Globus pallidus (tissue), 1 donor: ENCODE data around the gene GXYLT2.

Source experiments
- DNase-seq: peaks from one replicate; pipeline ENCODE4 v3.0.0-alpha.2; 2015; ENCODE audit warnings: low spot score

The GXYLT2 gene

DNA sequence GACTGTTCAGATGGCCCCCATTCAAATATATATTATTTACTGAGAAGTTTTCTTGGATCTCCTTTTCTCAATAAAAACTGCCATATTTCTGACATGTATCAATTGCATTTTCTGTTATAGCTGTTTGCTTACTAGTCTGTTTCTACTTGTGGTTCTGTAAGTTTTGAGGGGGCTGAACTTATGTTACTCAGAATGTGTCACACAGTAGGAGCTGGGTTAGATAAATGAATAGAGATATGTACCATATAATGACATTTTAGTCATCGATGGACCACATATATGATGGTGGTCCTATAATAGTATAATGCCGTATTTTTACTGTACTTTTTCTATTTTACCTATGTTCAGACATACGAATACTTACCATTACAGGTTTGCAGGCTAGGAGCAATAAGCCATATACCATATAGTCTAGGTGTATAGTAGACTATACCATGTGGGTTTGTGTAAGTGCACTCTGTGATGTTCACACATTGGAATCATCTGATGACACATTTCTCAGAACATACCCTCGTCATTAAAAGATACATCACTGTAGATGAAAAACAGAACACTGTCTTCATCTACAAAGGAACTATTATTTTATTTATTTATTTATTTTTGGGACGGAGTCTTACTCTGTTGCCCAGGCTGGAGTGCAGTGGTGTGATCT, 131.1 kb downstream of the GXYLT2 start:
- DNase-seq = no peak

DNA sequence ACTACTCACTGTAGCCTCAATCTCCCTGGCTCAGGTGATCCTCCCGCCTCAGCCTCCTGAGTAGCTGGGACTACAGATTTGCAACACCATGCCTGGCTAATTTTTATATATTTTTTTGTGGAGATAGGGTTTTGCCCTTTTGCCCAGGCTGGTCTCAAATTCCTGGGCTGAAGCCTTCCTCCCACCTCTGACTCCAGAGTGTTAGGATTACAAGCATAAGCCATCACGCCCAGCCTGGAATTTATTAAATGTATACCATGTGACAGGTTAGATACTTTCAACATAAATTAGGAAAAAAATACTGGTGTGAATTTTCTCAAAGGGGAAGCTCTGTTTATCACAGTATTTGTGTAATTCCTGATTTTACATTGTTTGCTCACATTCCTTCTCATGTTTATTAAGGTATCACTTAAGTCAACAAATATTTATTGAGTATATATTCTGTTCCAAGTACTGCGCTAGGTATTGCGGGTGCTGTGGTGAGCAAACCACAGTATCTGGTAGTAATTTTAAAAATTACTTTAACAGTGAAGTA, 133.5 kb downstream of the GXYLT2 start:
- no peak for DNase-seq

- no peak for DNase-seq
Observed at GRCh38 chr3:73024836-73025235, 137.0 kb downstream of the GXYLT2 start.

- peak; percentile 51 for DNase-seq
Observed at GRCh38 chr3:73026111-73026759, 138.4 kb downstream of the GXYLT2 start.
